Natural killer cell (primary cell): ENCODE data around the gene ABCA4. TPM values are rescaled to one million over a fixed set of nuclear protein-coding genes. Genes with fewer than 3 reads are reported as not detected.
"Not testable (repeated sequence)": the region's sequence is repeated elsewhere in the genome, so short reads cannot be mapped to it uniquely, and the experiment has no call there.

Source experiments
- ATAC-seq, 3 donors: fragments of 150-1000 bp in 2 of 3; fragments of 200-7000 bp in 1 of 3; cut with Tn5 transposase; 1 replicate in 1 of 3; 2 replicates in 2 of 3; pipeline ENCODE4 v1.10.0; 2021; ENCODE audit warnings: mild to moderate bottlenecking in 2 of 3, moderate library complexity in 2 of 3
- DNase-seq, 2 donors: peaks; one replicate each; pipeline versions ENCODE4 v3.0.0 to v3.0.0-alpha.2; 2013 to 2021; ENCODE audit warnings: mixed read lengths in 1 of 2
- H3K27ac ChIP-seq: one replicate; pipeline ENCODE4 v1.5.1; 2013; ENCODE audit warnings: mild to moderate bottlenecking, low read length
- H3K27me3 ChIP-seq: one replicate; pipeline ENCODE4 v1.6.1; 2013; ENCODE audit warnings: low read length; ENCODE audit not compliant: control insufficient read depth, insufficient read depth
- H3K36me3 ChIP-seq: one replicate; pipeline ENCODE4 v1.6.1; 2013; ENCODE audit warnings: low read length; ENCODE audit not compliant: control insufficient read depth, insufficient read depth
- H3K4me1 ChIP-seq: one replicate; pipeline ENCODE4 v1.6.1; 2013; ENCODE audit warnings: low read length; ENCODE audit not compliant: control insufficient read depth, insufficient read depth
- H3K4me3 ChIP-seq: one replicate; pipeline ENCODE4 v1.5.1; 2013; ENCODE audit warnings: low read length
- H3K9me3 ChIP-seq: one replicate; pipeline ENCODE4 v1.6.1; 2013; ENCODE audit warnings: low read length; ENCODE audit not compliant: control insufficient read depth, insufficient read depth
- H3K27ac Mint-ChIP-seq, 2 donors: one replicate each; pipeline ENCODE4 v1.8.0; 2022; ENCODE audit warnings: mild to moderate bottlenecking in 2 of 2, mixed read lengths in 2 of 2, moderate library complexity in 1 of 2
- H3K27me3 Mint-ChIP-seq, 2 donors: one replicate each; pipeline ENCODE4 v1.8.0; 2022; ENCODE audit warnings: low read depth in 2 of 2, mixed read lengths in 2 of 2
- H3K36me3 Mint-ChIP-seq: one replicate; pipeline ENCODE4 v1.8.0; 2022; ENCODE audit warnings: mixed read lengths
- H3K4me1 Mint-ChIP-seq, 2 donors: one replicate each; pipeline ENCODE4 v1.8.0; 2022; ENCODE audit warnings: mixed read lengths in 2 of 2
- H3K4me3 Mint-ChIP-seq: one replicate; pipeline ENCODE4 v1.8.0; 2022; ENCODE audit warnings: mild to moderate bottlenecking, moderate library complexity, mixed read lengths
- H3K9me3 Mint-ChIP-seq, 2 donors: one replicate each; pipeline ENCODE4 v1.8.0; 2022; ENCODE audit warnings: mixed read lengths in 2 of 2
- WGBS: methylation state at CpG from one replicate; pipeline ENCODE4 v1.1.7; 2013; ENCODE audit warnings: missing lambda C conversion rate; ENCODE audit not compliant: insufficient coverage; 5-methylcytosine and 5-hydroxymethylcytosine counted together
- intact Hi-C: fragments of 100-400 bp; cut with micrococcal nuclease; formaldehyde crosslinking; loops from one replicate; pipeline ENCODE4 v1.14.2; 2022
- total RNA-seq, 4 donors: library from RNA; stranded (reverse); fragments of 120-200 nt in 1 of 4; gene quantifications; one replicate each; pipeline versions ENCODE4 v1.2.3 to v1.2.4, GENCODE V29; 2013 to 2022
- TF ChIP-seq, protein P1 (sequence below): fragments of 200-600 bp; IDR thresholded peaks from one replicate; pipeline ENCODE4 v1.8.0; 2022; ENCODE audit warnings: antibody characterized with exemption

Gene ABCA4
- total RNA-seq, 3 donors from 2014 or later (not counting 1 experiment from before 2014, with no cell fraction given): 0.48 TPM; not detected in 2

- no peaks in the 10 kb centered on the region for H3K9me3 ChIP-seq
- Mint-ChIP-seq H3K4me3 (no peak overlapping the region), H3K27me3 (peaks cover 21 to 41% of the 10 kb centered on the region in 2 donors), H3K4me1 (no peaks in the 10 kb centered on the region), H3K36me3 (no peaks in the 10 kb centered on the region), H3K9me3 (no peaks in the 10 kb centered on the region), H3K27ac (no peak overlapping the region)
- no peak overlapping the region for H3K27ac ChIP-seq
- no peak for DNase-seq
- no peaks in the 10 kb centered on the region for H3K4me1 ChIP-seq
- H3K4me3 ChIP-seq: no peak overlapping the region
- no peaks in the 10 kb centered on the region for H3K36me3 ChIP-seq
- no peak for ATAC-seq
- H3K27me3 ChIP-seq: no peaks in the 10 kb centered on the region
- intact Hi-C loops: no loop called here
- 89% methylated on average over 4 of the region's 4 CpGs for WGBS
- TF ChIP-seq, protein P1, sequence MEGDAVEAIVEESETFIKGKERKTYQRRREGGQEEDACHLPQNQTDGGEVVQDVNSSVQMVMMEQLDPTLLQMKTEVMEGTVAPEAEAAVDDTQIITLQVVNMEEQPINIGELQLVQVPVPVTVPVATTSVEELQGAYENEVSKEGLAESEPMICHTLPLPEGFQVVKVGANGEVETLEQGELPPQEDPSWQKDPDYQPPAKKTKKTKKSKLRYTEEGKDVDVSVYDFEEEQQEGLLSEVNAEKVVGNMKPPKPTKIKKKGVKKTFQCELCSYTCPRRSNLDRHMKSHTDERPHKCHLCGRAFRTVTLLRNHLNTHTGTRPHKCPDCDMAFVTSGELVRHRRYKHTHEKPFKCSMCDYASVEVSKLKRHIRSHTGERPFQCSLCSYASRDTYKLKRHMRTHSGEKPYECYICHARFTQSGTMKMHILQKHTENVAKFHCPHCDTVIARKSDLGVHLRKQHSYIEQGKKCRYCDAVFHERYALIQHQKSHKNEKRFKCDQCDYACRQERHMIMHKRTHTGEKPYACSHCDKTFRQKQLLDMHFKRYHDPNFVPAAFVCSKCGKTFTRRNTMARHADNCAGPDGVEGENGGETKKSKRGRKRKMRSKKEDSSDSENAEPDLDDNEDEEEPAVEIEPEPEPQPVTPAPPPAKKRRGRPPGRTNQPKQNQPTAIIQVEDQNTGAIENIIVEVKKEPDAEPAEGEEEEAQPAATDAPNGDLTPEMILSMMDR: no peak
Measured at GRCh38 chr1:94160811-94161210, 39.9 kb upstream of the ABCA4 start.

- intact Hi-C loops: no loop called here
- Mint-ChIP-seq H3K9me3 (no peaks in the 10 kb centered on the region), H3K27me3 (peaks cover 18 to 33% of the 10 kb centered on the region in 2 donors), H3K36me3 (no peaks in the 10 kb centered on the region), H3K27ac (no peak overlapping the region), H3K4me3 (no peak overlapping the region), H3K4me1 (no peaks in the 10 kb centered on the region)
- no peaks in the 10 kb centered on the region for H3K27me3 ChIP-seq
- no peaks in the 10 kb centered on the region for H3K4me1 ChIP-seq
- no peak overlapping the region for H3K27ac ChIP-seq
- 92% methylated on average over 1 of the region's 1 CpG for WGBS
- TF ChIP-seq, protein P1: no peak
- H3K36me3 ChIP-seq: no peaks in the 10 kb centered on the region
- no peaks in the 10 kb centered on the region for H3K9me3 ChIP-seq
- no peak for ATAC-seq
- H3K4me3 ChIP-seq: no peak overlapping the region
- no peak for DNase-seq
Measured at GRCh38 chr1:94156096-94156625, 35.2 kb upstream of the ABCA4 start.

DNA sequence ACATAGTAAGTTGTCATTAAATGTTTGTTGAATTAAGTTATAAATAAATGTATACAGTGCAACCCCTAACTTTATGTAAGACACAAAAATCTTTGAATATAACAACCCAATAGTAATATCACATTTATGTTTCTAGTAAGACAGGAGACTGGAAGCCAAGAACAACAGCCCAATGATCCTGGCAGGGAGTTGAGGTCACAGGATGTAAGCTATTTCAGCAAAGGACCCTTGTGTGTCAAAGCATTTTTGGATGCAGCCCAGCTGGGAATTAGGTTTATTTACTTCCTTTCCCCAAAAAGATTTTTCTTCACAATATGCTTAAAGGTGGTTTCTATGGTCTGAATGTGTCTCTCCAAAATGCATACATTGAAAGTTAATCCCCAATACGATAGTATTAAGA, 34.0 kb upstream of the ABCA4 start:
- Mint-ChIP-seq H3K9me3 (no peaks in the 10 kb centered on the region), H3K27ac (no peak overlapping the region), H3K36me3 (no peaks in the 10 kb centered on the region), H3K4me1 (no peaks in the 10 kb centered on the region), H3K4me3 (no peak overlapping the region), H3K27me3 (peaks cover 9 to 21% of the 10 kb centered on the region in 2 donors)
- H3K36me3 ChIP-seq: no peaks in the 10 kb centered on the region
- H3K9me3 ChIP-seq: no peaks in the 10 kb centered on the region
- DNase-seq (no peak), ATAC-seq (no peak)
- no peak overlapping the region for H3K27ac ChIP-seq
- WGBS: 100% methylated on average over 1 of the region's 1 CpG
- H3K4me3 ChIP-seq: no peak overlapping the region
- no peaks in the 10 kb centered on the region for H3K27me3 ChIP-seq
- intact Hi-C loops: no loop called here
- H3K4me1 ChIP-seq: no peaks in the 10 kb centered on the region
- TF ChIP-seq, protein P1: no peak

DNA sequence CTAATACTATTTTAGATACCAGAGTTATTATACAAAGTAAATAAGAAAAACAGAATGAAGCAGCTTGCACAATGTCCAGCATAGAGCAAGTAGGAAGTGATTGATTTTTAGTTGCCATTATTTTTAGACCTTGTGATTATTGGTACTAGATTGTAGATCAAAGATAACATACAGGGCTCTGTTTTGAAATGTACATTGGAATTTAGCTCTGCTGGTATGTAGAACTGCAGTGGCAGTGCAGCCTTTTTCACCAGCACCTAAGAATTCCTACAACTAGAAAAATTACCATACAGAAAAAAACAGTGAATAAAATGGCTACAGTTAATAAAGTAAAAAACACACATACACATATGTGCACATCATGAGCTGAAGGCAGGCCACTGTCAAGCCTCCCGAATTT, 32.2 kb upstream of the ABCA4 start:
- Histone ChIP-seq H3K36me3 (no peaks in the 10 kb centered on the region), H3K27me3 (no peaks in the 10 kb centered on the region), H3K27ac (no peak overlapping the region), H3K4me1 (no peaks in the 10 kb centered on the region), H3K4me3 (no peak overlapping the region), H3K9me3 (no peaks in the 10 kb centered on the region)
- H3K4me3 Mint-ChIP-seq: no peak overlapping the region
- H3K27me3 Mint-ChIP-seq: peaks cover 6 to 9% of the 10 kb centered on the region in 2 donors
- DNase-seq (no peak), ATAC-seq (no peak)
- TF ChIP-seq, protein P1: no peak
- intact Hi-C loops: no loop called here
- no peaks in the 10 kb centered on the region for H3K9me3 Mint-ChIP-seq
- 67% methylated on average over 1 of the region's 1 CpG for WGBS
- no peaks in the 10 kb centered on the region for H3K4me1 Mint-ChIP-seq
- no peaks in the 10 kb centered on the region for H3K36me3 Mint-ChIP-seq
- H3K27ac Mint-ChIP-seq: no peak overlapping the region

DNA sequence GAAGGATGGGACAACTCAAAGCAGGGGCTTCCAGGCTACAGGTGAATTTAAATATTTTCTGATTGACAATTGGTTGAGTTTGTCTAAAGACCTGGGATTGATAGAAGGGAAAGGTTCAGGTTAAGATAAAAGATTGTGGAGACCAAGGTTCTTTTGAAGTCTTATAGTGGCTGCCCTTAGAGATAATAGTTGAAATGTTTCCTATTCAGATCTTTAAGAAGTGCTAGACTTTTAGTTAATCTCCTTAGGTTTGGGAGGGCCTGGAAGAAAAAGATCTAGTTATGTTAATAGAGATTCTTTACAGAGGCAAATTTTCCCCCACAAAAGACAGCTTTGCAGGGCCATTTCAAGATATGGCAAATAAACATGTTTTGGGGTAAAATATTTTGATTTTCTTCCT, 28.2 kb upstream of the ABCA4 start:
- H3K4me1 Mint-ChIP-seq, DNase-seq, H3K27ac Mint-ChIP-seq, H3K4me1 ChIP-seq, H3K36me3 Mint-ChIP-seq, H3K4me3 ChIP-seq, intact Hi-C loops, H3K9me3 Mint-ChIP-seq, ATAC-seq, H3K27me3 ChIP-seq, H3K36me3 ChIP-seq, H3K27ac ChIP-seq, H3K4me3 Mint-ChIP-seq, H3K9me3 ChIP-seq: not testable (repeated sequence)
- H3K27me3 Mint-ChIP-seq: peaks cover 7 to 12% of the 10 kb centered on the region in 2 donors
